Astrocyte of the cerebellum (primary cell): Measurements from ENCODE around the gene DCXR.

Source experiments
- DNase-seq: peaks from one replicate; pipeline ENCODE4 v3.0.0-alpha.2; 2011; ENCODE audit warnings: low read depth
- H3K4me3 ChIP-seq: 2 replicates; pipeline ENCODE4 v1.5.1; 2011; ENCODE audit warnings: mild to moderate bottlenecking, low read depth, low read length, moderate library complexity
- CTCF ChIP-seq: IDR thresholded peaks from 2 replicates; pipeline ENCODE4 v1.5.1; 2012; ENCODE audit warnings: low read length, low read depth, moderate library complexity, mild to moderate bottlenecking; ENCODE audit errors: missing control alignments
- in situ Hi-C: cut with HindIII; loops from 2 replicates; pipeline ENCODE4 v1.10.0; 2017; ENCODE audit warnings: low sequenced_read_pairs

The DCXR gene

GRCh38 chr17:81999587-81999975 is 37.9 kb downstream of the DCXR start:
- in situ Hi-C loops, result no loop called here
- H3K4me3 ChIP-seq, result no peak overlapping the region
- DNase-seq, result no peak
- TF ChIP-seq CTCF, result no peak

GRCh38 chr17:81998691-81999438 is 38.6 kb downstream of the DCXR start:
- DNase-seq, result no peak
- in situ Hi-C loops, result no loop called here
- TF ChIP-seq CTCF, result no peak
- no peak overlapping the region for H3K4me3 ChIP-seq

GRCh38 chr17:81998212-81998611 is 39.3 kb downstream of the DCXR start:
- no peak overlapping the region for H3K4me3 ChIP-seq
- in situ Hi-C loops, result no loop called here
- no peak for DNase-seq
- TF ChIP-seq CTCF, result no peak

GRCh38 chr17:81996757-81997441 is 40.6 kb downstream of the DCXR start:
- no peak overlapping the region for H3K4me3 ChIP-seq
- no peak for TF ChIP-seq CTCF
- no peak for DNase-seq
- in situ Hi-C loops, result no loop called here

- DNase-seq, result no peak
- no peak for TF ChIP-seq CTCF
- no peak overlapping the region for H3K4me3 ChIP-seq
- in situ Hi-C loops, result no loop called here
These were observed 41.2 kb downstream of the DCXR start for GRCh38 chr17:81996232-81996756.

GRCh38 chr17:81995463-81996231 is 41.9 kb downstream of the DCXR start:
- in situ Hi-C loops, result no loop called here
- no peak for DNase-seq
- no peak for TF ChIP-seq CTCF
- no peak overlapping the region for H3K4me3 ChIP-seq
